Fibroblast of lung (primary cell): Measurements from ENCODE around the gene MIER3.

Experiments
- EZH2 ChIP-seq: IDR thresholded peaks from 2 replicates; pipeline ENCODE4 v1.5.1; 2012; ENCODE audit warnings: low read length, control low read depth, mild to moderate bottlenecking; ENCODE audit errors: missing control alignments
- TF ChIP-seq, protein P1 (sequence below), 2 donors: IDR thresholded peaks in 1 of 2; conservative IDR thresholded peaks in 1 of 2; 1 replicate in 1 of 2; 2 replicates in 1 of 2; pipeline ENCODE4 v1.5.1; 2011 to 2012; ENCODE audit warnings: low read length in 2 of 2, control low read depth in 1 of 2, inconsistent platforms in 1 of 2, low read depth in 1 of 2, mild to moderate bottlenecking in 1 of 2

DNA sequence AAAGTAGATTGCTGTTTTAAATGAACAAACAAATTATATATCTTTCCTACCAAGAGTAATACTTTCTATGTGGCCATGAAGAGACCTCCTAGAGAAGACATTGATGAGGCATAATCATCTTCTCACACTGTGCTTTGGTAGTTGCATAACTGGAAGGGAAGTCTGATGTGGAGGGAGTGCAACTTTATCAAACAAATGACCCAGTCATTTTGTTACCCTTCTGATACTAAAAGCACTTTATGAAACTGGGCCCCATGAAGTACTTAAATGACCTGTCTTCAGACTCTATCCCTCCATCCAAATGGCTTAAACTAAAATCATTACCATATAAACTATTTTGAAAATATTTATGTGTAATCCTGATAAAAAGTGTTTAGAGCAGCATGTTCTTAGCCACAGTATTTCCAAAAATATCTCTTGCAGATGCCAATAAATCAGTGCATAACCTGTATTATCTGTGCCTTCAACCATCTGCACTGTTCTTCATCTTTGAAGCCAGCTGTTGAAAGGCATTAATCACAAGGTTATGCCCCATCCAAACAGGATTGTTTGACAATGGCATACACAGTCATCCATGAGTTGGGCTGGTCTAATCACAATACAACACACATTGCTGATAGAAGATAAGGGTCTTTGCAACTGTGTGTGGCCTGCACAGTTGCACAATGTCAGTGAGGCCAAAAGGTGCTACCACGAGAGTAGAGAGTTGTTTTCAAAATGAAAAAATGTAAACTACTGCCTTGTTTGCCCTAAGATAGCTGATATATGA is 31.9 kb upstream of the MIER3 start:
- TF ChIP-seq, protein P1, sequence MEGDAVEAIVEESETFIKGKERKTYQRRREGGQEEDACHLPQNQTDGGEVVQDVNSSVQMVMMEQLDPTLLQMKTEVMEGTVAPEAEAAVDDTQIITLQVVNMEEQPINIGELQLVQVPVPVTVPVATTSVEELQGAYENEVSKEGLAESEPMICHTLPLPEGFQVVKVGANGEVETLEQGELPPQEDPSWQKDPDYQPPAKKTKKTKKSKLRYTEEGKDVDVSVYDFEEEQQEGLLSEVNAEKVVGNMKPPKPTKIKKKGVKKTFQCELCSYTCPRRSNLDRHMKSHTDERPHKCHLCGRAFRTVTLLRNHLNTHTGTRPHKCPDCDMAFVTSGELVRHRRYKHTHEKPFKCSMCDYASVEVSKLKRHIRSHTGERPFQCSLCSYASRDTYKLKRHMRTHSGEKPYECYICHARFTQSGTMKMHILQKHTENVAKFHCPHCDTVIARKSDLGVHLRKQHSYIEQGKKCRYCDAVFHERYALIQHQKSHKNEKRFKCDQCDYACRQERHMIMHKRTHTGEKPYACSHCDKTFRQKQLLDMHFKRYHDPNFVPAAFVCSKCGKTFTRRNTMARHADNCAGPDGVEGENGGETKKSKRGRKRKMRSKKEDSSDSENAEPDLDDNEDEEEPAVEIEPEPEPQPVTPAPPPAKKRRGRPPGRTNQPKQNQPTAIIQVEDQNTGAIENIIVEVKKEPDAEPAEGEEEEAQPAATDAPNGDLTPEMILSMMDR (conservative IDR thresholded peaks at IDR 0.05 in 1 of 2, IDR thresholded peaks at IDR 0.05 in 1 of 2; ENCODE audit: low read depth in 1 of 2, low read length in 2 of 2) = no peak
- no peak for TF ChIP-seq EZH2
